Transverse colon (tissue), 4 donors: ENCODE measurements around the gene HDAC4. TPM values are rescaled to one million over a fixed set of nuclear protein-coding genes. Genes with fewer than 3 reads are reported as not detected.

Experiments
- DNase-seq: peaks from one replicate; pipeline ENCODE4 v3.0.0-alpha.2; 2019
- H3K27ac ChIP-seq, 4 donors: fragments of 200-600 bp; sonication (generic); 2 replicates each; pipeline ENCODE4 v1.5.1; 2016 to 2018; ENCODE audit warnings: inconsistent platforms in 4 of 4
- H3K27me3 ChIP-seq: fragments of 200-600 bp; sonication (generic); 2 replicates; pipeline ENCODE4 v1.5.1; 2017; ENCODE audit warnings: inconsistent platforms
- H3K36me3 ChIP-seq, 4 donors: fragments of 200-600 bp; sonication (generic); 2 replicates each; pipeline ENCODE4 v1.5.1; 2017 to 2019; ENCODE audit warnings: inconsistent platforms in 4 of 4
- H3K4me1 ChIP-seq, 4 donors: fragments of 200-600 bp; sonication (generic); 2 replicates each; pipeline ENCODE4 v1.5.1; 2017 to 2020; ENCODE audit warnings: inconsistent platforms in 4 of 4
- H3K4me3 ChIP-seq, 4 donors: fragments of 200-600 bp; sonication (generic); 1 replicate in 1 of 4; 2 replicates in 3 of 4; pipeline versions ENCODE4 v1.5.1 to v1.6.1; 2017 to 2019; ENCODE audit warnings: inconsistent platforms in 4 of 4
- H3K9me3 ChIP-seq, 2 donors: fragments of 200-600 bp; sonication (generic); 2 replicates each; pipeline ENCODE4 v1.5.1; 2017 to 2019; ENCODE audit warnings: inconsistent platforms in 2 of 2
- CTCF ChIP-seq, 5 experiments: fragments of 200-600 bp in 3 of 5; fragments of 450-650 bp in 2 of 5; sonication (generic) in 3 of 5; IDR thresholded peaks; 1 replicate in 2 of 5; 2 replicates in 3 of 5; pipeline ENCODE4 v1.5.1; 2016 to 2017; ENCODE audit warnings: antibody characterized with exemption in 5 of 5, inconsistent platforms in 3 of 5, mild to moderate bottlenecking in 2 of 5, moderate library complexity in 1 of 5
- EP300 ChIP-seq: sonication (generic); formaldehyde crosslinking; IDR thresholded peaks from one replicate; pipeline ENCODE4 v1.6.1; 2017; ENCODE audit warnings: antibody characterized with exemption, low read depth
- POLR2A ChIP-seq: fragments of 450-650 bp; IDR thresholded peaks from one replicate; pipeline ENCODE4 v1.6.1; 2016; ENCODE audit warnings: antibody characterized with exemption, mild to moderate bottlenecking, moderate library complexity
- POLR2AphosphoS5 ChIP-seq, 3 donors: sonication (generic); formaldehyde crosslinking; IDR thresholded peaks; one replicate each; pipeline ENCODE4 v1.6.1; 2016; ENCODE audit warnings: antibody characterized with exemption in 3 of 3
- WGBS, 2 donors: methylation state at CpG; one replicate each; pipeline ENCODE4 v1.1.5; 2018; ENCODE audit warnings: low coverage in 1 of 2; 5-methylcytosine and 5-hydroxymethylcytosine counted together
- in situ Hi-C, 4 donors: fragments of 200-750 bp; cut with MboI; loops; one replicate each; pipeline versions ENCODE4 v1.15.0 to v1.15.1; 2017; ENCODE audit warnings: low sequenced_read_pairs in 3 of 4, low pct_ligation_motif_present in 1 of 4, low pct_unique_long_range_greater_than_20kb in 1 of 4
- intact Hi-C: fragments of 100-400 bp; cut with DNase I; formaldehyde crosslinking; loops from one replicate; pipeline ENCODE4 v1.15.1; 2023; ENCODE audit warnings: low total_unique reads
- total RNA-seq, 4 donors: library from RNA; depleted of rRNA; stranded (reverse); fragments of >200 nt; gene quantifications; one replicate each; pipeline ENCODE4 v1.1.0, GENCODE V29; 2016

The HDAC4 gene
- total RNA-seq, 4 donors from 2014 or later = 33.9 to 192 (median 112) TPM

- 95% methylated on average over 21 of the region's 21 CpGs; no CpG with 5 or more reads in 1 of the 2 donors for WGBS, 2 donors
- no peaks in the 10 kb centered on the region for H3K27me3 ChIP-seq
- intact Hi-C loops = no loop called here
- no peak for DNase-seq
- in situ Hi-C loops = no loop called here
- peaks cover 0 to 16% (median 8%) of the 10 kb centered on the region in 4 donors for H3K36me3 ChIP-seq
- no peaks in the 10 kb centered on the region for H3K9me3 ChIP-seq
- no peak for TF ChIP-seq CTCF (IDR thresholded peaks at IDR 0.05)
- TF ChIP-seq POLR2AphosphoS5 (IDR thresholded peaks at IDR 0.05) = no peak
- TF ChIP-seq EP300 = no peak
- TF ChIP-seq POLR2A = no peak
- H3K27ac ChIP-seq = no peak overlapping the region
- H3K4me3 ChIP-seq = no peak overlapping the region
- no peaks in the 10 kb centered on the region for H3K4me1 ChIP-seq
These were observed 335.9 kb downstream of the HDAC4 start for GRCh38 chr2:239064891-239065290.

- WGBS, 2 donors = 94% methylated on average over 12 of the region's 12 CpGs; no CpG with 5 or more reads in 1 of the 2 donors
- in situ Hi-C loops = no loop called here
These were observed 336.6 kb downstream of the HDAC4 start for GRCh38 chr2:239064253-239064652.

GRCh38 chr2:239062743-239063142 is 338.1 kb downstream of the HDAC4 start:
- Histone ChIP-seq H3K4me3 (no peak overlapping the region), H3K9me3 (no peaks in the 10 kb centered on the region), H3K27me3 (no peaks in the 10 kb centered on the region), H3K27ac (no peak overlapping the region), H3K36me3 (peaks cover 0 to 15% (median 5%) of the 10 kb centered on the region in 4 donors), H3K4me1 (no peaks in the 10 kb centered on the region)
- in situ Hi-C loops = no loop called here
- no peak for DNase-seq
- intact Hi-C loops = no loop called here
- WGBS, 2 donors = 87 to 93% methylated on average over 3 to 14 of the region's 14 CpGs
- TF ChIP-seq POLR2AphosphoS5 (IDR thresholded peaks at IDR 0.05) (no peak), CTCF (IDR thresholded peaks at IDR 0.05) (no peak), EP300 (no peak), POLR2A (no peak)

More at GRCh38 chr2:239064253-239064652, 336.6 kb downstream of the HDAC4 start:
- TF ChIP-seq CTCF (IDR thresholded peaks at IDR 0.05) (no peak), POLR2AphosphoS5 (IDR thresholded peaks at IDR 0.05) (no peak), POLR2A (no peak), EP300 (no peak)
- DNase-seq = no peak
- Histone ChIP-seq H3K9me3 (no peaks in the 10 kb centered on the region), H3K36me3 (peaks cover 0 to 16% (median 8%) of the 10 kb centered on the region in 4 donors), H3K4me1 (no peaks in the 10 kb centered on the region), H3K27me3 (no peaks in the 10 kb centered on the region), H3K27ac (no peak overlapping the region), H3K4me3 (no peak overlapping the region)
- intact Hi-C loops = no loop called here

GRCh38 chr2:239061824-239062570 is 338.8 kb downstream of the HDAC4 start:
- Histone ChIP-seq H3K4me1 (no peaks in the 10 kb centered on the region), H3K9me3 (no peaks in the 10 kb centered on the region), H3K27me3 (no peaks in the 10 kb centered on the region), H3K27ac (no peak overlapping the region), H3K4me3 (no peak overlapping the region), H3K36me3 (peaks cover 0 to 12% (median 4%) of the 10 kb centered on the region in 4 donors)
- in situ Hi-C loops (no loop called here), intact Hi-C loops (no loop called here)
- TF ChIP-seq POLR2A (no peak), CTCF (IDR thresholded peaks at IDR 0.05) (no peak), EP300 (no peak), POLR2AphosphoS5 (IDR thresholded peaks at IDR 0.05) (no peak)
- WGBS, 2 donors = 62 to 68% methylated on average over 5 to 30 of the region's 30 CpGs
- peak; percentile 19 for DNase-seq
